Panc1 (cell line): Measurements from ENCODE around the gene GRM7. TPM values are rescaled to one million over a fixed set of nuclear protein-coding genes. Genes with fewer than 3 reads are reported as not detected.

Experiments
- ATAC-seq: fragments of 200-7000 bp; cut with Tn5 transposase; 2 replicates; pipeline ENCODE4 v1.9.1; 2020; ENCODE audit warnings: mild to moderate bottlenecking, moderate library complexity
- BruUV-seq: library from RNA; stranded (reverse); fragments of 400-500 nt; replicated peaks from 2 replicates; lab custom pipeline; 2021; lab: Mats Ljungman, UMichigan
- CTCF ChIA-PET: fragments of 300-600 bp; sonication (Branson Sonifier 250); formaldehyde crosslinking; loops from one replicate; lab custom pipeline; 2022; ENCODE audit warnings: antibody characterized with exemption; lab: Charles Lee
- POLR2A ChIA-PET: fragments of 300-600 bp; sonication (Branson Sonifier 250); formaldehyde crosslinking; loops from one replicate; lab custom pipeline; 2022; ENCODE audit warnings: antibody characterized with exemption; lab: Charles Lee
- DNase-seq: peaks from one replicate; pipeline ENCODE4 v3.0.0-alpha.2; 2010; ENCODE audit warnings: low read depth, low spot score
- H3K27ac ChIP-seq: 2 replicates; pipeline ENCODE4 v1.5.1; 2011; ENCODE audit warnings: mild to moderate bottlenecking, low read length, inconsistent platforms
- H3K27me3 ChIP-seq: fragments of 200-500 bp; sonication (Bioruptor generic); 2 replicates; pipeline ENCODE4 v1.6.0; 2014; ENCODE audit warnings: low read length, inconsistent platforms; ENCODE audit not compliant: control insufficient read depth, insufficient read depth
- H3K36me3 ChIP-seq: fragments of 200-500 bp; sonication (Bioruptor generic); 2 replicates; pipeline ENCODE4 v1.5.1; 2014; ENCODE audit warnings: inconsistent platforms, mild to moderate bottlenecking, low read length, moderate library complexity; ENCODE audit not compliant: control insufficient read depth, insufficient read depth
- H3K4me1 ChIP-seq: 2 replicates; pipeline ENCODE4 v1.5.1; 2011; ENCODE audit warnings: inconsistent platforms, mild to moderate bottlenecking, low read length, moderate library complexity; ENCODE audit not compliant: control insufficient read depth, insufficient read depth
- H3K4me3 ChIP-seq, 2 experiments: 2 replicates each; pipeline ENCODE4 v1.5.1; 2011 to 2012; ENCODE audit warnings: low read depth in 2 of 2, low read length in 2 of 2, mild to moderate bottlenecking in 2 of 2, inconsistent platforms in 1 of 2, moderate library complexity in 1 of 2
- H3K9me3 ChIP-seq: fragments of 200-500 bp; sonication (Bioruptor generic); 2 replicates; pipeline ENCODE4 v1.5.1; 2014; ENCODE audit warnings: low read depth, mild to moderate bottlenecking, inconsistent platforms, low read length, moderate library complexity; ENCODE audit not compliant: control insufficient read depth, insufficient read depth
- CTCF ChIP-seq: fragments of 450-650 bp; IDR thresholded peaks from 2 replicates; pipeline ENCODE4 v1.5.1; 2017; ENCODE audit warnings: mild to moderate bottlenecking
- POLR2AphosphoS5 ChIP-seq: IDR thresholded peaks from 2 replicates; pipeline ENCODE4 v1.6.1; 2012; ENCODE audit warnings: mild to moderate bottlenecking, low read depth, low read length, moderate library complexity
- REST ChIP-seq, 2 experiments: IDR thresholded peaks; 2 replicates each; pipeline ENCODE4 v1.6.1; 2011 to 2012; ENCODE audit warnings: low read depth in 2 of 2, control low read depth in 1 of 2, low read length in 1 of 2, mild to moderate bottlenecking in 1 of 2, moderate library complexity in 1 of 2; ENCODE audit not compliant: insufficient read depth in 1 of 2
- SIN3A ChIP-seq: IDR thresholded peaks from 2 replicates; pipeline ENCODE4 v1.6.1; 2012; ENCODE audit warnings: low read depth, mild to moderate bottlenecking, low read length, moderate library complexity, borderline replicate concordance; ENCODE audit not compliant: insufficient read depth
- TCF7L2 ChIP-seq: IDR thresholded peaks from 2 replicates; pipeline ENCODE4 v1.6.1; 2011; ENCODE audit warnings: mild to moderate bottlenecking, low read depth, low read length, inconsistent platforms
- in situ Hi-C: cut with HindIII; loops from 2 replicates; pipeline ENCODE4 v1.10.0; 2016; ENCODE audit warnings: low sequenced_read_pairs, low pct_unique_long_range_greater_than_20kb
- intact Hi-C: fragments of 100-400 bp; cut with micrococcal nuclease; formaldehyde crosslinking; loops from one replicate; pipeline ENCODE4 v1.10.0; 2022; ENCODE audit not compliant: unreplicated experiment
- total RNA-seq: library from RNA; stranded (reverse); gene quantifications from one replicate; pipeline ENCODE4 v1.2.1, GENCODE V29; 2021; ENCODE audit not compliant: unreplicated experiment

Gene GRM7
- total RNA-seq, 1 experiment from 2014 or later, result not detected

- ChIA-PET CTCF (no interaction called here), POLR2A (no interaction called here)
- in situ Hi-C loops, result no loop called here
- intact Hi-C loops, result no loop called here
- H3K9me3 ChIP-seq, result no peaks in the 10 kb centered on the region
- no peak for DNase-seq
- no peaks in the 10 kb centered on the region for H3K4me1 ChIP-seq
- no peaks in the 10 kb centered on the region for H3K27me3 ChIP-seq
- ATAC-seq, result no peak
- TF ChIP-seq SIN3A (no peak), REST (IDR thresholded peaks at IDR 0.05; ENCODE audit: insufficient read depth in 1 of 2, low read depth in 2 of 2, low read length in 1 of 2) (no peak), TCF7L2 (no peak), POLR2AphosphoS5 (no peak), CTCF (no peak)
- H3K36me3 ChIP-seq, result no peaks in the 10 kb centered on the region
- no peak overlapping the region for H3K27ac ChIP-seq
- H3K4me3 ChIP-seq, result no peak overlapping the region
- BruUV-seq, result no TSS peak
Measured at GRCh38 chr3:7589526-7589925, 728.6 kb downstream of the GRM7 start.

- Histone ChIP-seq H3K4me3 (no peak overlapping the region), H3K27me3 (no peaks in the 10 kb centered on the region), H3K9me3 (no peaks in the 10 kb centered on the region), H3K27ac (no peak overlapping the region), H3K36me3 (no peaks in the 10 kb centered on the region), H3K4me1 (no peaks in the 10 kb centered on the region)
- ATAC-seq, result no peak
- TF ChIP-seq REST (IDR thresholded peaks at IDR 0.05; ENCODE audit: insufficient read depth in 1 of 2, low read depth in 2 of 2, low read length in 1 of 2) (no peak), POLR2AphosphoS5 (no peak), CTCF (no peak), SIN3A (no peak), TCF7L2 (no peak)
- intact Hi-C loops (no loop called here), in situ Hi-C loops (no loop called here)
- BruUV-seq, result no TSS peak
- ChIA-PET POLR2A (no interaction called here), CTCF (no interaction called here)
- no peak for DNase-seq
Measured at GRCh38 chr3:7602297-7602696, 741.4 kb downstream of the GRM7 start.
